GM12892 (cell line): ENCODE results near the gene RPS6KA2.
A peak's percentile ranks its signal among the peaks of the same experiment; 100 is the strongest.

Source experiments
- DNase-seq: peaks from one replicate; pipeline ENCODE4 v3.0.0; 2011; ENCODE audit not compliant: insufficient read length
- FAIRE-seq: peaks from 2 replicates; lab custom pipeline; 2011; peaks lifted over from hg19 to GRCh38; lab: Jason Lieb, UNC
- POLR2A ChIP-seq: IDR thresholded peaks from 2 replicates; pipeline ENCODE4 v1.6.1; 2011; ENCODE audit warnings: low read depth, low read length, control low read depth
- POLR2AphosphoS5 ChIP-seq: IDR thresholded peaks from 2 replicates; pipeline ENCODE4 v1.6.1; 2011; ENCODE audit warnings: low read depth, low read length, control low read depth
- TAF1 ChIP-seq: IDR thresholded peaks from 2 replicates; pipeline ENCODE4 v1.6.1; 2011; ENCODE audit warnings: low read depth, mild to moderate bottlenecking, control low read depth, low read length, borderline replicate concordance

RPS6KA2 gene

DNA sequence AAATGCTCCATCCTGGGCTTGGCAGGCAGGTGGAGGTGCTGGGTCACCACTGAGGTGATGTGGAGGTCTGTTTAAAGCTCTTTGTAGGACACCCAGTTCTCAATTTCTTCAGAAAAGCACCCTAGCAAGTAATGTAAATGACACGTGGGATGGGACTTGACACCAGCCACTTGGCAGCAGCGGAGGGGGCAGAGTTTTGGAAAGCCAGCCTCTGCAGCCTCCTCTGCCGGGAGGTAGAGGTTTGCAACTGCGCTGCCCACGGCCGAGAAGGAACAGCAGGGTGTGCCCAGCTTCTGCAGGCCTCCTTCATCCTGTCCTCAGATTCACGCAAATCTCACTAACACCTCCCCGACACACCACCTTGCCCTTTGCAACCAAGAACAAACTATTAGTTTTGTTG lies 117.9 kb downstream of the RPS6KA2 start:
- FAIRE-seq (no peak), DNase-seq (no peak)
- TF ChIP-seq POLR2AphosphoS5 (no peak), TAF1 (no peak), POLR2A (no peak)

DNA sequence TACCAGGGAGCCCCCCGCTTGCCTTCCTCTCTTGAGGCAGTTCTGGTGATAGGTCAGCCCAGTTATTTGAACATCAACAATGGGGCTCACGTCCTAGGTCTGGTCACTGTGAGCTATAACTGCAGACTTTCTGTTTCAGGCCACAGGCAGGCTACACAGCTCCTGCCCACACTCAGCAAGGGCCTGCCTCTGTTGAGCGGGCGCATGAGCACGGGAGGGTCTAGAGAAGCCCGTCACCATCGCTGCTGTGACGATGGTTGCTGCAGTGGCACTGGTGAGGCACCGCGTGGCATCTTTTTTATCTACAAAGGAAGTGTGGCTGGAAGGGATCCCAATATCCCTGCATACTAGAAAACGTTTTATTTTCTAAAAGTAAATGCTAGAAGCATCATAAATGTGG lies 118.3 kb downstream of the RPS6KA2 start:
- FAIRE-seq (no peak), DNase-seq (no peak)
- TF ChIP-seq TAF1 (no peak), POLR2AphosphoS5 (no peak), POLR2A (no peak)

DNA sequence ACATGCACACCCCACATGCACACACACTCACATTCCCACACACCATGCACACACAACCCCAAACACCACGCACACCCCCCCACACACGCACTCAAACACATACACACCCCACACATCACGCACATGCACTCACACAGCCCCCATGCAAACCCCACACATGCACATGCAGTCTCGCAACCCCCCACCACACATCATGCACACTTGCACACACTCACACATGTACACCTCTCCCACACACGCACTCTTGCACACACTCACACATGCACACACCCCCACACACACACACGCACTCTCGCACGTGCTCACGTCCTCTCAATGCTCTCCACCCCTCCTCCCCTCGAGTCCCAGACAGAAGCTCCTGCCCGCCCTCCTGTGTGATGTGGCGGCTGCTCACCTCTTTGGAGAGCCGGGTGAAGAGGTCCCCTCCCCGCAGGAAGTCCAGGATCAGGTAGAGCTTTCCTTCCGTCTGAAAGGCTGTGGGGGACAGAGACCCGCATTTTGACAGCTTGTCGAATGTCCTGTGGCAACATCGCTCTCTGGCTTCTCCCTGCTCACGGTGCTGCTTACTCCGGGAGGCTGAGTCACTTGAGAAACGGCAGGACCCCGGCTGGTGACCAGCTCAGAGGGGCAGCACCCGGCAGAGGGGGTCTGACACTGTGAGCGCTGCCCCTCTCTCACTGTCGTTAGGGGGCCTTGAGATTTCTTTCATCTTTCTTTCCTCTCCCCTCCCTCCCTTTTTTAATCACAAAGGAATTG lies 119.1 kb downstream of the RPS6KA2 start:
- FAIRE-seq (no peak), DNase-seq (no peak)
- no peak for TF ChIP-seq POLR2AphosphoS5
- TF ChIP-seq TAF1 = no peak
- TF ChIP-seq POLR2A = no peak

DNA sequence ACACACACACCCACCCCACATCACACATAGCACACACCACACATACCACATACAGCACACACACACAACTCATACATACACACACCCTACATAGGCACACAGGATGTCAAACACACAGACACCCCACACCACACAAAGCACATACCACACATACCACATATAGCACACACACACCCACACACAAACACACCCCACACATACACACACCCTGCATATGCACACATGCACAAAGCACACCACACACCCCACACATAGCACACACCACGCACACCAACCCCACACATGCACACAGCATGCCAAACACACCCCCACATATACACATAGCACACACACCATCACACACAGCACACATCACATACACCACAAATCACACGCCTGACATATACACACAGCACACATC lies 119.7 kb downstream of the RPS6KA2 start:
- FAIRE-seq (no peak), DNase-seq (no peak)
- TF ChIP-seq TAF1 (no peak), POLR2A (no peak), POLR2AphosphoS5 (no peak)

DNA sequence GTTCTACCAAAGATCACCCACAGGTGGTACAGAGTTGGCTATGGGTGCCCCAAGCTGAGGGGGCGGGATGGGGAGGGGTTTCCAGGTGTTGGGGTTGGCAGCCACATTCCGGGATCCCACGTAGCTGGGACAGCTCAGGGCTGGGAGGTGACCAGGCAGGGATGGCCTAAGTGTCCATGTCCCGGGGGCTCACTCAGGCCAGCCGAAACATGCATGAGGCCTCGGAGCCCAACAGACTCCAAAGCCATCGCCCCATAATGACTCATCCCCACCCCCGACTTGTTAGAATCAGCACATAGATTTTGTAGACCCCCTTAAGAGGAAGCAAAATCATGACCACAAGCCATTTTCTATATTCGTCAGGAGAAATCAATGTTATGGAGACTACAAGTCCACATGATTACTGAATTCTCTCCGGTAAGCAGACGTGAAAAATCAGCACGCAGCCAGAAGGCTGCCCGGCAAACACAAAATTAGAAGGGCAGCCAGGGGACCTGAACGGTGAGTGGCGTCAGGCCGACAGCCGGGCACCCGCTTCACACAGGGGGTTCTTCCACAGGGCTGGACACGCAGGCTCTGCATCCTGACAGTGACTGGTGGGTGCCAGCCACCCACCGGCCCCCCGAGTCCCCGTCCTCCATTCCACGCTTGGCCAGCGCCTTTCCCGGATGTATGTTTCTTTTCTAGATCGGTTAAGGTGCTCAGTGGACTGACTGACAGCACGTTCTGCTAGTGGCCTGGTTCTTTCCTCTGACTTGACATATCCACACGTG lies 121.7 kb downstream of the RPS6KA2 start:
- DNase-seq = no peak
- no peak for FAIRE-seq
- TF ChIP-seq POLR2AphosphoS5 = no peak
- no peak for TF ChIP-seq TAF1
- TF ChIP-seq POLR2A = no peak

DNA sequence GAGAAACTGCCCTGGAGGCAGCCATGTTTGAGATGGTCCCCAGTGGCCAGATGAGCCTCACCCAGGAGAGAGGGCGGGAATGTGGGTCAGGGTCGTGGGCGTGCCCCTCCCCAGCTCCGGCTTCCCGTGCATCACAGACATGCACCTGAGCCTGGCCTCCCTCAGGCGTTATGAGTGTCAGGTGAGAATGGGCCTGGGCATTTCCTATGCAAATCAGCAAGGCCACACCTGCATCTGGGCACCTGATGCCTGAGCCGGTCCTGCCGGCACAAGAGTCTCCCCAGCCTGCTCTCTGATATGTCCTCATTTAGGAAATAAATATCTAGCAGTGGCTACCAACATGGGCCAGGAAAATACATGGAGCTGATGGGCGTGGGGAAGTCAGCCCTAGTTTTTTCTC lies 123.0 kb downstream of the RPS6KA2 start:
- DNase-seq = no peak
- FAIRE-seq = no peak
- TF ChIP-seq TAF1 (no peak), POLR2AphosphoS5 (no peak), POLR2A (no peak)

DNA sequence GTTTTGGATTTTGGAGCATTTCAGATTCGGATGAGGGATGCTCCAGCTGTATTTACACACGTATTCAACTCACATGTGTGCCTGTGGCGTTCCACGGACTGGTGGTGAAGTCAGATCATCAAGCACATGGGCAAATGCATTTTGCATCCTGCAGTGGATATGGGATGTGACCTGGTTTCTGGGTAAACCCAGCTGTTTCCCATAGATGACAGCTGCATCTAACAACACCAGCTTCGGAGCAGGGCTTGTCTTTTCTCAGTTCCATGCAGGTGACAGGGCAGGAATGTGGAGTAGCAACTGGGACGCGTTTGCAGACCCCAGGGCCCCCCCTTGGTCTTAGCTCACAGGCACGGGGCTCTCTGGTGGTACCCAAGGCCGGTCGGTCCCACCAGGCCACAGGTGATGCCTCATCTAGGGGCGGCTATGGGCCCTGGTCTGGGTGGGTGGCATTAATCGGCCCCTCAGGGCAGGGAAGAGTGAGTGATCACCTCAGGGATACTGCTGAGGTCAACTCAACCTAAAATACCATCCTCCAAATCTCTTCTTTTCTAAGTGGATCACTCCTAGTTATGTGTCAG lies 123.8 kb downstream of the RPS6KA2 start:
- DNase-seq = no peak
- TF ChIP-seq POLR2A (no peak), TAF1 (no peak), POLR2AphosphoS5 (no peak)
- no peak for FAIRE-seq

DNA sequence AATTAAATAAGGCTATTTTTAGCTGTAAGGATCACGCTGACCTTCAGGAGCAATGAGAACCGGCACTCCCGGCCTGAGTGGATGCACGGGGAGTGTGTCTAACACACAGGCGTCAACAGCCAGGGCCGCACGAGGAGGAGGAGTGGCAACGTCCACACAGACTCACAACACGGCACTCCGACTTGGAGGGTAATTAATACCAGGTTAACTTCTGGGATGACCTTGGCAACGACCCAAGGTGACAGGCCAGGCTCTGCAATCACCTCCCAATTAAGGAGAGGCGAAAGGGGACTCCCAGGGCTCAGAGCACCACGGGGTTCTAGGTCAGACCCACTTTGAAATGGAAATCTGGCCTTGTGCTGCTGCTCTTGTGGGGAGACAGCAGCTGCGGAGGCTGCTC lies 124.6 kb downstream of the RPS6KA2 start:
- FAIRE-seq = no peak
- no peak for TF ChIP-seq POLR2AphosphoS5
- TF ChIP-seq TAF1 = no peak
- no peak for TF ChIP-seq POLR2A
- no peak for DNase-seq

DNA sequence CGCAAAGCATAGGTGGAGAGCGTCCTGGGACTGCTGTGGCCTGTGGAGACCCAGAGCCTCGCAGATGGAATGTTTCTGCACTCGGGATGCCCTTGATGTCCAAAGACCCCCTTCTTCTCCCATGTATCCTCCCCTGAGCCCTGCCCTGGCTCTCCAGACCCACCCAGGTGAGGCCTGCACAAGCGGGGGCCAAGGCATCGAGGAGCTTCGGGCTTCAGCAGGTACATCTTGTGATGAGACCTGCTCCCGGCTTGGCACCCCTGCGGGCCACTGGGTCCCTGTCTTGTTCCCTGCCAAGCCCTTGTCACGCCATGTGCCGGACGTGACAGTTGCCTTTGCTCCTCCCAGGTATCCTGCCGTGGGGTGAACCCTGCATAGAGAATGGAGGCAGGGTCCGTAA lies 125.8 kb downstream of the RPS6KA2 start:
- no peak for FAIRE-seq

DNA sequence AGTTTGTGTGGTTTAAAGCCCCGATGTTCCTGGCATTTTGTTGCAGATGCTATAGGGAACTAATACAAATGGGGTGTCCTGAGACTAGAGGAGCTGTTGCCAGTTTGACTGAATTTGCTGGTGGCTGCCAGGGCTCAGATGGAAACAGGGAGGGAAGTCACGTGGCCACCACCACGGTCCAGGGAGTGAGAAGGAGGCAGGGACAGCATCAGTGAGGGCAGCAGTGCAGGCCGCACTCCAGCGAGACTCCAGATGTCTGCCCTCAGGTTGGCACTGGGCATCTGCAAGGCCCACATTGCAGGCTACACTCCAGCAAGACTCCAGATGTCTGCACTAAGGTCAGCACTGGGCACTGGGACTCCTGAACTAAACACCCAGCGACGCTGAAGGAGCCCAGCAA lies 126.8 kb downstream of the RPS6KA2 start:
- TF ChIP-seq TAF1 = no peak
- TF ChIP-seq POLR2AphosphoS5 = no peak
- no peak for TF ChIP-seq POLR2A
- FAIRE-seq = no peak
- no peak for DNase-seq

More for the DNA sequence above, 125.8 kb downstream of the RPS6KA2 start:
- TF ChIP-seq TAF1 (no peak), POLR2A (no peak), POLR2AphosphoS5 (no peak)
- no peak for DNase-seq

DNA sequence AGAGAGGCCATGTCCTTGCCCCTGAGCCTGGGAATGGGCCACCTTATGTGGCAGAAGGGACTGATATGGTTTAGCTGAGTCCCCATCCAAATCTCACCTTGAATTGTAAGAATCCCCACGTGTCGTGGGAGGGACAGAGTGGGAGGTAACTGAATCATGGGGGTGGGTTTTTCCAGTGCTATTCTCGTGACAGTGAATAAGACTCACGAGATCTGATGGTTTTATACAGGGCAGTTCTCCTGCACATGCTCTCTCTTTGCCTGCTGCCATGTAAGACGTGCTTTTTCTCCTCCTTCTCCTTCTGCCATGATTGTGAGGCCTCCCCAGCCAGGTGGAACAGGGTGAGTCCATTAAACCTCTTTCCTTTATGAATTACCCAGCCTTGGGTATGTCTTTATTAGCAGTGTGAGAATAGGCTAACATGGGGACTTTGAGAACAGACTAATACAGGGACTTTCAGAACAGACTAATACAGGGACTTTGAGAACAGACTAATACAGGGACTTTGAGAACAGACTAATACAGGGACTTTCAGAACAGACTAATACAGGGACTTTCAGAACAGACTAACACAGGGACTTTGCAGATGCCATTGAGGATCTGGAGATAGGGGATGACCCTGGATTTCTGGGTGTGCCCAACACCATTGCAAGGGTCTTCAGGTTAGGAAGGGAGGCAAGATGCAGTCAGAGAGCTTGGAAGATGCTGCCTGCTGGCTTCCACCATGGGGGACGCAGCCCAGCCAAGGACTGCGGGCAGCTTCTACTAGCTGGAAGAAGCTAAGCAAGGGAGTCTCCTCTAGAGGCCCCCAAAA lies 127.5 kb downstream of the RPS6KA2 start:
- FAIRE-seq (peak; percentile 5), DNase-seq (no peak)
- TF ChIP-seq POLR2AphosphoS5 = no peak
